ENCODE results near the gene TCEAL3. TPM values are rescaled to one million over a fixed set of nuclear protein-coding genes. Genes with fewer than 3 reads are reported as not detected.

TCEAL3 gene
- total and polyA plus RNA-seq, 2 experiments from 2014 or later = 28.7 to 91.7 TPM

GRCh38 chrX:103608306-103608963 lies 672 bp downstream of the TCEAL3 start:
- H3K36me3 ChIP-seq (replicated peaks; ENCODE audit: insufficient read depth, low read depth) = no peaks in the 10 kb centered on the region
- peak overlapping the region; percentile 92 for H3K27ac ChIP-seq
- no peaks in the 10 kb centered on the region for H3K4me1 ChIP-seq (ENCODE audit: insufficient read depth)
- 28% methylated on average over 21 of the region's 21 CpGs for WGBS (ENCODE audit: low lambda C conversion rate, missing lambda C conversion rate)
- H2AFZ ChIP-seq = peak overlapping the region; percentile 89
- no peaks in the 10 kb centered on the region for H4K20me1 ChIP-seq (ENCODE audit: insufficient read depth, poor library complexity, severe bottlenecking)
- no peaks in the 10 kb centered on the region for H3K9me3 ChIP-seq (ENCODE audit: low read depth)
- no peak for DNase-seq (ENCODE audit: low spot score)
- no peaks in the 10 kb centered on the region for H3K9me2 ChIP-seq (replicated peaks; ENCODE audit: insufficient read depth)
- peaks cover 27% of the 10 kb centered on the region for H3K79me2 ChIP-seq
- peak overlapping the region; percentile 86 for H3K4me3 ChIP-seq
- H3K27me3 ChIP-seq = no peaks in the 10 kb centered on the region
- TF ChIP-seq EZH2phosphoT487 (IDR thresholded peaks at IDR 0.05; ENCODE audit: low read depth, severe bottlenecking, unreplicated experiment) (no peak), EZH2 (IDR thresholded peaks at IDR 0.05; ENCODE audit: borderline replicate concordance) (no peak)
- TF ChIP-seq, protein P1, sequence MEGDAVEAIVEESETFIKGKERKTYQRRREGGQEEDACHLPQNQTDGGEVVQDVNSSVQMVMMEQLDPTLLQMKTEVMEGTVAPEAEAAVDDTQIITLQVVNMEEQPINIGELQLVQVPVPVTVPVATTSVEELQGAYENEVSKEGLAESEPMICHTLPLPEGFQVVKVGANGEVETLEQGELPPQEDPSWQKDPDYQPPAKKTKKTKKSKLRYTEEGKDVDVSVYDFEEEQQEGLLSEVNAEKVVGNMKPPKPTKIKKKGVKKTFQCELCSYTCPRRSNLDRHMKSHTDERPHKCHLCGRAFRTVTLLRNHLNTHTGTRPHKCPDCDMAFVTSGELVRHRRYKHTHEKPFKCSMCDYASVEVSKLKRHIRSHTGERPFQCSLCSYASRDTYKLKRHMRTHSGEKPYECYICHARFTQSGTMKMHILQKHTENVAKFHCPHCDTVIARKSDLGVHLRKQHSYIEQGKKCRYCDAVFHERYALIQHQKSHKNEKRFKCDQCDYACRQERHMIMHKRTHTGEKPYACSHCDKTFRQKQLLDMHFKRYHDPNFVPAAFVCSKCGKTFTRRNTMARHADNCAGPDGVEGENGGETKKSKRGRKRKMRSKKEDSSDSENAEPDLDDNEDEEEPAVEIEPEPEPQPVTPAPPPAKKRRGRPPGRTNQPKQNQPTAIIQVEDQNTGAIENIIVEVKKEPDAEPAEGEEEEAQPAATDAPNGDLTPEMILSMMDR (IDR thresholded peaks at IDR 0.05; ENCODE audit: poor library complexity) = no peak
- H3K4me2 ChIP-seq = peak overlapping the region; percentile 79

GRCh38 chrX:103610282-103610681 lies 2.5 kb downstream of the TCEAL3 start:
- Histone ChIP-seq H3K27me3 (no peaks in the 10 kb centered on the region), H3K4me2 (no peak overlapping the region), H3K4me1 (ENCODE audit: insufficient read depth) (no peaks in the 10 kb centered on the region), H4K20me1 (ENCODE audit: insufficient read depth, poor library complexity, severe bottlenecking) (no peaks in the 10 kb centered on the region), H3K9me2 (replicated peaks; ENCODE audit: insufficient read depth) (no peaks in the 10 kb centered on the region), H3K79me2 (peaks cover 27% of the 10 kb centered on the region), H3K27ac (no peak overlapping the region), H3K9me3 (ENCODE audit: low read depth) (no peaks in the 10 kb centered on the region), H2AFZ (no peak overlapping the region), H3K36me3 (replicated peaks; ENCODE audit: insufficient read depth, low read depth) (no peaks in the 10 kb centered on the region), H3K4me3 (no peak overlapping the region)
- DNase-seq (ENCODE audit: low spot score) = no peak
- no peak for TF ChIP-seq EZH2phosphoT487 (IDR thresholded peaks at IDR 0.05; ENCODE audit: low read depth, severe bottlenecking, unreplicated experiment)
- 87% methylated on average over 1 of the region's 1 CpG for WGBS (ENCODE audit: low lambda C conversion rate, missing lambda C conversion rate)

DNA sequence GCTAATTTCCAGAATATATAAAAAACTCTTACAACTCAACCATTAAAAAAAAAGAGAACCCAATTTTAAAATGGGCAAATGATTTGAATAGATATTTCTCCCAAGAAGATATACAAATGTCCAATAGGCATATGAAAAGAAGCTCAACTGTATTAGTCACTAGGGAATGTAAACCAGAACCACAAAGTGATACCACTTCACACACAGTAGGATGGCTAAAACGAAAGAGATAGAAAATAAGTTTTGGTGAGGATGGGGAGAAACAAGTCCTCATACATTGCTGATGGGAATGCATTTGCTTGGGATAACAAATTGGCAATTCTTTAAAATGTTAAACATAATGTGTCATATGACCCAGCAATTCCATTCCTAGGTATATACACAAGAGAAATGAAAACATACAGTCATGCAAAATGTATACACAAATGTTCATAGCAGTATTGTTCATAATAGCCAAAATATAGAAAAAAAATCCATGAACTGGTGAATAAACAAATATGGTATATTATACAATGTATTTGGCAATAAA lies 5.7 kb downstream of the TCEAL3 start:
- Histone ChIP-seq H3K9me2 (replicated peaks; ENCODE audit: insufficient read depth) (no peaks in the 10 kb centered on the region), H3K4me2 (no peak overlapping the region), H3K9me3 (ENCODE audit: low read depth) (no peaks in the 10 kb centered on the region), H3K4me3 (no peak overlapping the region), H3K79me2 (peaks cover 45% of the 10 kb centered on the region), H4K20me1 (ENCODE audit: insufficient read depth, poor library complexity, severe bottlenecking) (no peaks in the 10 kb centered on the region), H3K27ac (no peak overlapping the region), H3K36me3 (replicated peaks; ENCODE audit: insufficient read depth, low read depth) (no peaks in the 10 kb centered on the region), H3K4me1 (ENCODE audit: insufficient read depth) (no peaks in the 10 kb centered on the region), H2AFZ (no peak overlapping the region), H3K27me3 (no peaks in the 10 kb centered on the region)
- TF ChIP-seq, protein P1 (IDR thresholded peaks at IDR 0.05; ENCODE audit: poor library complexity) = no peak
- TF ChIP-seq EZH2phosphoT487 (IDR thresholded peaks at IDR 0.05; ENCODE audit: low read depth, severe bottlenecking, unreplicated experiment) = no peak
- no peak for TF ChIP-seq EZH2 (IDR thresholded peaks at IDR 0.05; ENCODE audit: borderline replicate concordance)
- WGBS (ENCODE audit: low lambda C conversion rate, missing lambda C conversion rate) = 85% methylated on average over 1 of the region's 1 CpG
- no peak for DNase-seq (ENCODE audit: low spot score)

GRCh38 chrX:103614999-103615398 lies 7.2 kb downstream of the TCEAL3 start:
- no peaks in the 10 kb centered on the region for H3K9me3 ChIP-seq (ENCODE audit: low read depth)
- DNase-seq (ENCODE audit: low spot score) = no peak
- TF ChIP-seq, protein P1 (IDR thresholded peaks at IDR 0.05; ENCODE audit: poor library complexity) = no peak
- TF ChIP-seq EZH2phosphoT487 (IDR thresholded peaks at IDR 0.05; ENCODE audit: low read depth, severe bottlenecking, unreplicated experiment) = no peak
- TF ChIP-seq EZH2 (IDR thresholded peaks at IDR 0.05; ENCODE audit: borderline replicate concordance) = no peak
- H3K36me3 ChIP-seq (replicated peaks; ENCODE audit: insufficient read depth, low read depth) = no peaks in the 10 kb centered on the region
- H3K79me2 ChIP-seq = peaks cover 54% of the 10 kb centered on the region
- H3K4me3 ChIP-seq = no peak overlapping the region
- no peaks in the 10 kb centered on the region for H3K27me3 ChIP-seq
- WGBS (ENCODE audit: low lambda C conversion rate, missing lambda C conversion rate) = 96% methylated on average over 1 of the region's 1 CpG
- no peaks in the 10 kb centered on the region for H3K4me1 ChIP-seq (ENCODE audit: insufficient read depth)
- no peaks in the 10 kb centered on the region for H4K20me1 ChIP-seq (ENCODE audit: insufficient read depth, poor library complexity, severe bottlenecking)
- H3K4me2 ChIP-seq = no peak overlapping the region
- H3K27ac ChIP-seq = no peak overlapping the region
- no peak overlapping the region for H2AFZ ChIP-seq
- no peaks in the 10 kb centered on the region for H3K9me2 ChIP-seq (replicated peaks; ENCODE audit: insufficient read depth)

Measured in hepatocyte (in vitro differentiated cells).